ENCODE measurements around the gene CIAO2A.

GRCh38 chr15:64022571-64022970, 71.1 kb downstream of the CIAO2A start:
- TF ChIP-seq, protein P1, sequence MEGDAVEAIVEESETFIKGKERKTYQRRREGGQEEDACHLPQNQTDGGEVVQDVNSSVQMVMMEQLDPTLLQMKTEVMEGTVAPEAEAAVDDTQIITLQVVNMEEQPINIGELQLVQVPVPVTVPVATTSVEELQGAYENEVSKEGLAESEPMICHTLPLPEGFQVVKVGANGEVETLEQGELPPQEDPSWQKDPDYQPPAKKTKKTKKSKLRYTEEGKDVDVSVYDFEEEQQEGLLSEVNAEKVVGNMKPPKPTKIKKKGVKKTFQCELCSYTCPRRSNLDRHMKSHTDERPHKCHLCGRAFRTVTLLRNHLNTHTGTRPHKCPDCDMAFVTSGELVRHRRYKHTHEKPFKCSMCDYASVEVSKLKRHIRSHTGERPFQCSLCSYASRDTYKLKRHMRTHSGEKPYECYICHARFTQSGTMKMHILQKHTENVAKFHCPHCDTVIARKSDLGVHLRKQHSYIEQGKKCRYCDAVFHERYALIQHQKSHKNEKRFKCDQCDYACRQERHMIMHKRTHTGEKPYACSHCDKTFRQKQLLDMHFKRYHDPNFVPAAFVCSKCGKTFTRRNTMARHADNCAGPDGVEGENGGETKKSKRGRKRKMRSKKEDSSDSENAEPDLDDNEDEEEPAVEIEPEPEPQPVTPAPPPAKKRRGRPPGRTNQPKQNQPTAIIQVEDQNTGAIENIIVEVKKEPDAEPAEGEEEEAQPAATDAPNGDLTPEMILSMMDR (optimal IDR thresholded peaks at IDR 0.05 in 1 of 3, IDR thresholded peaks at IDR 0.05 in 1 of 3, conservative IDR thresholded peaks at IDR 0.05 in 1 of 3; ENCODE audit: extremely low read depth in 1 of 3, insufficient read depth in 2 of 3, low read length in 3 of 3): no peak
- TF ChIP-seq EZH2 (IDR thresholded peaks at IDR 0.05; ENCODE audit: low read length): no peak

Measured in keratinocyte (primary cell).